Measurements from ENCODE around the gene EML3. TPM values are rescaled to one million over a fixed set of nuclear protein-coding genes. Genes with fewer than 3 reads are reported as not detected.

Gene EML3
- total and polyA plus RNA-seq, 2 of the 13 experiments (the other 11 are each of a cell fraction or from before 2014, with no cell fraction given) = 10.6 to 12.3 TPM

DNA sequence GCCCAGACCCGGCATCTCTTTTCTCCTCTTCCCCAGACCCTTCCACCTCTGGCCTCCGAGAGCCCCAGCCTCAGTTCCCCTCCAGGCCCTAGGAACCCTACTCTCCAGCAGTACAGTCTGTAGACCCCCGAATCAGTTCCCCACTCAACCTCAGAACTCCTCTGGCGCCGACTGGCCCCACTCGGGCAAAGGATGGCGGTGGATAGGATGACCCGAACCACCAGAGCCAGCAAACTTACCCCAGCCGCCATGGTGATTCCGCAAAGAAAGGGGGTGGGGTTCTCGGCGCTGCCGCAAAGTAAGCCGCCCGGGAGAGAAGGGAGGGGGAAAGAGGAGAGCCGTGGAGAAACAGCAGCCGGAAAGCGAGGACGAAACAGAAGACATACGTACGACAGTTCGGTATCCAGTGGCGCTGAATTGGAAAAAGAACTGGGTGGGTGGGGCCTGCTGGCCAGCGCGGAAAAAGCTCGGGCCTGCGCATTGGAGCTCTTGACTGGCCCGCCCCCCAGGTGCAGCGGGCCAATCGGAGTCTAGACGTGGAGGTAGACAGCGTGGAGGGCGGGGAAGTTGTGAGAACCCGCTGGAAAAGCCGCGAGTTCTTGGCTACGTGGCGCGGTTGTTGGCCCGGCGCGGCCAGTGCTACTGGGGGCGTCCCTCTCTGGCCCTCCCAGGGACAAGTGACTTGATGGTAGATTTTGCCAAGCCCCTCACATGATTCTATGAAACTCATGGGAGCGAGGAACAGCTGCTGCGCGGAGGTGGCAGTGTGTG, 38.8 kb downstream of the EML3 start, which contains the start of gene EEF1G (continued):
- TF ChIP-seq SPEN (CRISPR knock-in tag; IDR thresholded peaks at IDR 0.05; ENCODE audit: low read depth) (peak; percentile 94; the same call in 1 of the 2 replicates), FOXP1 (IDR thresholded peaks at IDR 0.05) (no peak), FOXP1 (CRISPR knock-in tag; IDR thresholded peaks at IDR 0.05) (no peak), SRSF1 (optimal IDR thresholded peaks at IDR 0.05; ENCODE audit: low read depth, low read length) (peak; percentile 81), NRL (CRISPR knock-in tag; IDR thresholded peaks at IDR 0.05; ENCODE audit: borderline replicate concordance) (peak; percentile 92; the same call in 1 of the 2 replicates), ZNF326 (CRISPR knock-in tag; IDR thresholded peaks at IDR 0.05; ENCODE audit: borderline replicate concordance) (no peak), CENPT (CRISPR knock-in tag; IDR thresholded peaks at IDR 0.05; ENCODE audit: low read depth) (no peak), KDM2A (CRISPR knock-in tag; IDR thresholded peaks at IDR 0.05; ENCODE audit: borderline replicate concordance, low read depth) (peak; percentile 87), NFE2L1 (CRISPR knock-in tag; IDR thresholded peaks at IDR 0.05; ENCODE audit: borderline replicate concordance) (no peak), ZNF747 (CRISPR knock-in tag; IDR thresholded peaks at IDR 0.05; ENCODE audit: borderline replicate concordance) (peak; percentile 57), ZNF101 (CRISPR knock-in tag; IDR thresholded peaks at IDR 0.05; ENCODE audit: borderline replicate concordance, low read depth) (no peak)
- TF ChIP-seq, protein P1, sequence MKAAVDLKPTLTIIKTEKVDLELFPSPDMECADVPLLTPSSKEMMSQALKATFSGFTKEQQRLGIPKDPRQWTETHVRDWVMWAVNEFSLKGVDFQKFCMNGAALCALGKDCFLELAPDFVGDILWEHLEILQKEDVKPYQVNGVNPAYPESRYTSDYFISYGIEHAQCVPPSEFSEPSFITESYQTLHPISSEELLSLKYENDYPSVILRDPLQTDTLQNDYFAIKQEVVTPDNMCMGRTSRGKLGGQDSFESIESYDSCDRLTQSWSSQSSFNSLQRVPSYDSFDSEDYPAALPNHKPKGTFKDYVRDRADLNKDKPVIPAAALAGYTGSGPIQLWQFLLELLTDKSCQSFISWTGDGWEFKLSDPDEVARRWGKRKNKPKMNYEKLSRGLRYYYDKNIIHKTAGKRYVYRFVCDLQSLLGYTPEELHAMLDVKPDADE (CRISPR knock-in tag; IDR thresholded peaks at IDR 0.05) = no peak
- TF ChIP-seq, protein P2, sequence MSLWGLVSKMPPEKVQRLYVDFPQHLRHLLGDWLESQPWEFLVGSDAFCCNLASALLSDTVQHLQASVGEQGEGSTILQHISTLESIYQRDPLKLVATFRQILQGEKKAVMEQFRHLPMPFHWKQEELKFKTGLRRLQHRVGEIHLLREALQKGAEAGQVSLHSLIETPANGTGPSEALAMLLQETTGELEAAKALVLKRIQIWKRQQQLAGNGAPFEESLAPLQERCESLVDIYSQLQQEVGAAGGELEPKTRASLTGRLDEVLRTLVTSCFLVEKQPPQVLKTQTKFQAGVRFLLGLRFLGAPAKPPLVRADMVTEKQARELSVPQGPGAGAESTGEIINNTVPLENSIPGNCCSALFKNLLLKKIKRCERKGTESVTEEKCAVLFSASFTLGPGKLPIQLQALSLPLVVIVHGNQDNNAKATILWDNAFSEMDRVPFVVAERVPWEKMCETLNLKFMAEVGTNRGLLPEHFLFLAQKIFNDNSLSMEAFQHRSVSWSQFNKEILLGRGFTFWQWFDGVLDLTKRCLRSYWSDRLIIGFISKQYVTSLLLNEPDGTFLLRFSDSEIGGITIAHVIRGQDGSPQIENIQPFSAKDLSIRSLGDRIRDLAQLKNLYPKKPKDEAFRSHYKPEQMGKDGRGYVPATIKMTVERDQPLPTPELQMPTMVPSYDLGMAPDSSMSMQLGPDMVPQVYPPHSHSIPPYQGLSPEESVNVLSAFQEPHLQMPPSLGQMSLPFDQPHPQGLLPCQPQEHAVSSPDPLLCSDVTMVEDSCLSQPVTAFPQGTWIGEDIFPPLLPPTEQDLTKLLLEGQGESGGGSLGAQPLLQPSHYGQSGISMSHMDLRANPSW (CRISPR knock-in tag; IDR thresholded peaks at IDR 0.05; ENCODE audit: borderline replicate concordance) = 0 out of 2 replicates have a peak, but pooled peaks have one; percentile 57
- TF ChIP-seq, protein P3, sequence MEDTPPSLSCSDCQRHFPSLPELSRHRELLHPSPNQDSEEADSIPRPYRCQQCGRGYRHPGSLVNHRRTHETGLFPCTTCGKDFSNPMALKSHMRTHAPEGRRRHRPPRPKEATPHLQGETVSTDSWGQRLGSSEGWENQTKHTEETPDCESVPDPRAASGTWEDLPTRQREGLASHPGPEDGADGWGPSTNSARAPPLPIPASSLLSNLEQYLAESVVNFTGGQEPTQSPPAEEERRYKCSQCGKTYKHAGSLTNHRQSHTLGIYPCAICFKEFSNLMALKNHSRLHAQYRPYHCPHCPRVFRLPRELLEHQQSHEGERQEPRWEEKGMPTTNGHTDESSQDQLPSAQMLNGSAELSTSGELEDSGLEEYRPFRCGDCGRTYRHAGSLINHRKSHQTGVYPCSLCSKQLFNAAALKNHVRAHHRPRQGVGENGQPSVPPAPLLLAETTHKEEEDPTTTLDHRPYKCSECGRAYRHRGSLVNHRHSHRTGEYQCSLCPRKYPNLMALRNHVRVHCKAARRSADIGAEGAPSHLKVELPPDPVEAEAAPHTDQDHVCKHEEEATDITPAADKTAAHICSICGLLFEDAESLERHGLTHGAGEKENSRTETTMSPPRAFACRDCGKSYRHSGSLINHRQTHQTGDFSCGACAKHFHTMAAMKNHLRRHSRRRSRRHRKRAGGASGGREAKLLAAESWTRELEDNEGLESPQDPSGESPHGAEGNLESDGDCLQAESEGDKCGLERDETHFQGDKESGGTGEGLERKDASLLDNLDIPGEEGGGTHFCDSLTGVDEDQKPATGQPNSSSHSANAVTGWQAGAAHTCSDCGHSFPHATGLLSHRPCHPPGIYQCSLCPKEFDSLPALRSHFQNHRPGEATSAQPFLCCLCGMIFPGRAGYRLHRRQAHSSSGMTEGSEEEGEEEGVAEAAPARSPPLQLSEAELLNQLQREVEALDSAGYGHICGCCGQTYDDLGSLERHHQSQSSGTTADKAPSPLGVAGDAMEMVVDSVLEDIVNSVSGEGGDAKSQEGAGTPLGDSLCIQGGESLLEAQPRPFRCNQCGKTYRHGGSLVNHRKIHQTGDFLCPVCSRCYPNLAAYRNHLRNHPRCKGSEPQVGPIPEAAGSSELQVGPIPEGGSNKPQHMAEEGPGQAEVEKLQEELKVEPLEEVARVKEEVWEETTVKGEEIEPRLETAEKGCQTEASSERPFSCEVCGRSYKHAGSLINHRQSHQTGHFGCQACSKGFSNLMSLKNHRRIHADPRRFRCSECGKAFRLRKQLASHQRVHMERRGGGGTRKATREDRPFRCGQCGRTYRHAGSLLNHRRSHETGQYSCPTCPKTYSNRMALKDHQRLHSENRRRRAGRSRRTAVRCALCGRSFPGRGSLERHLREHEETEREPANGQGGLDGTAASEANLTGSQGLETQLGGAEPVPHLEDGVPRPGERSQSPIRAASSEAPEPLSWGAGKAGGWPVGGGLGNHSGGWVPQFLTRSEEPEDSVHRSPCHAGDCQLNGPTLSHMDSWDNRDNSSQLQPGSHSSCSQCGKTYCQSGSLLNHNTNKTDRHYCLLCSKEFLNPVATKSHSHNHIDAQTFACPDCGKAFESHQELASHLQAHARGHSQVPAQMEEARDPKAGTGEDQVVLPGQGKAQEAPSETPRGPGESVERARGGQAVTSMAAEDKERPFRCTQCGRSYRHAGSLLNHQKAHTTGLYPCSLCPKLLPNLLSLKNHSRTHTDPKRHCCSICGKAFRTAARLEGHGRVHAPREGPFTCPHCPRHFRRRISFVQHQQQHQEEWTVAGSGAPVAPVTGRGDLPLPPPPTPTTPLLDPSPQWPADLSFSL (CRISPR knock-in tag; IDR thresholded peaks at IDR 0.05) = no peak
- TF ChIP-seq, protein P4, sequence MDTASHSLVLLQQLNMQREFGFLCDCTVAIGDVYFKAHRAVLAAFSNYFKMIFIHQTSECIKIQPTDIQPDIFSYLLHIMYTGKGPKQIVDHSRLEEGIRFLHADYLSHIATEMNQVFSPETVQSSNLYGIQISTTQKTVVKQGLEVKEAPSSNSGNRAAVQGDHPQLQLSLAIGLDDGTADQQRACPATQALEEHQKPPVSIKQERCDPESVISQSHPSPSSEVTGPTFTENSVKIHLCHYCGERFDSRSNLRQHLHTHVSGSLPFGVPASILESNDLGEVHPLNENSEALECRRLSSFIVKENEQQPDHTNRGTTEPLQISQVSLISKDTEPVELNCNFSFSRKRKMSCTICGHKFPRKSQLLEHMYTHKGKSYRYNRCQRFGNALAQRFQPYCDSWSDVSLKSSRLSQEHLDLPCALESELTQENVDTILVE (CRISPR knock-in tag; IDR thresholded peaks at IDR 0.05) = peak; percentile 42; the same call in 1 of the 2 replicates

Measured in HepG2 (cell line).